ENCODE measurements around the gene TEX261.
A peak's percentile ranks its signal among the peaks of the same experiment; 100 is the strongest.

The TEX261 gene

GRCh38 chr2:70946832-70947442 is 47.7 kb downstream of the TEX261 start:
- Histone ChIP-seq H3K27ac (peak overlapping the region in 7 of 11 experiments; percentile 29 to 68 (median 49); a peak in 11 of 22 replicates), H3K4me1 (peaks cover 19 to 40% (median 27%) of the 10 kb centered on the region in 10 experiments), H3K9me3 (replicated peaks in 1 of 11) (no peaks in the 10 kb centered on the region), H3K4me3 (peak overlapping the region in 8 of 10 experiments; percentile 50 to 65 (median 53); a peak in 16 of 20 replicates), H4K20me1 (peaks cover 0 to 11% (median 0%) of the 10 kb centered on the region in 11 experiments; a peak in 2 of 22 replicates), H3K4me2 (peak overlapping the region; percentile 72 to 95 (median 86)), H3K9ac (peak overlapping the region in 9 of 11 experiments; percentile 38 to 79 (median 64); a peak in 15 of 22 replicates), H3K36me3 (0 out of 22 replicates have a peak, but pooled peaks cover 0 to 3% (median 0%) of the 10 kb centered on the region in 11 experiments), H3K27me3 (no peaks in the 10 kb centered on the region)
- TF ChIP-seq Cebpa-rat (IDR thresholded peaks at IDR 0.05): no peak

- H3K36me3 ChIP-seq: peaks cover 0 to 5% (median 0%) of the 10 kb centered on the region in 11 experiments; a peak in 3 of 22 replicates
- no peak overlapping the region for H3K4me2 ChIP-seq
- H3K4me1 ChIP-seq: peaks cover 19 to 40% (median 27%) of the 10 kb centered on the region in 10 experiments
- H3K27ac ChIP-seq: no peak overlapping the region
- H4K20me1 ChIP-seq: peaks cover 0 to 11% (median 0%) of the 10 kb centered on the region in 11 experiments; a peak in 2 of 22 replicates
- H3K9ac ChIP-seq: no peak overlapping the region
- no peak for TF ChIP-seq Cebpa-rat (IDR thresholded peaks at IDR 0.05)
- no peak overlapping the region for H3K4me3 ChIP-seq
- no peaks in the 10 kb centered on the region for H3K27me3 ChIP-seq
- H3K9me3 ChIP-seq (replicated peaks in 1 of 11): no peaks in the 10 kb centered on the region
These were observed 50.5 kb downstream of the TEX261 start for GRCh38 chr2:70944111-70944690.

- Histone ChIP-seq H3K27ac (no peak overlapping the region), H3K9me3 (replicated peaks in 1 of 11) (no peaks in the 10 kb centered on the region), H3K9ac (0 out of 22 replicates have a peak overlapping the region, but pooled peaks of 1 of the 11 experiments have one; percentile 3), H3K4me3 (no peak overlapping the region), H3K4me2 (no peak overlapping the region), H4K20me1 (peaks cover 0 to 11% (median 0%) of the 10 kb centered on the region in 11 experiments; a peak in 2 of 22 replicates), H3K4me1 (peaks cover 19 to 35% (median 27%) of the 10 kb centered on the region in 10 experiments), H3K27me3 (no peaks in the 10 kb centered on the region), H3K36me3 (peaks cover 0 to 5% (median 0%) of the 10 kb centered on the region in 11 experiments; a peak in 3 of 22 replicates)
- no peak for TF ChIP-seq Cebpa-rat (IDR thresholded peaks at IDR 0.05)
These were observed 51.3 kb downstream of the TEX261 start for GRCh38 chr2:70943205-70943871.

- no peak for TF ChIP-seq Cebpa-rat (IDR thresholded peaks at IDR 0.05)
- peaks cover 0 to 5% (median 0%) of the 10 kb centered on the region in 11 experiments; a peak in 3 of 22 replicates for H3K36me3 ChIP-seq
- H3K4me1 ChIP-seq: peaks cover 12 to 29% (median 19%) of the 10 kb centered on the region in 10 experiments
- H3K9me3 ChIP-seq (replicated peaks in 1 of 11): no peaks in the 10 kb centered on the region
- H3K4me3 ChIP-seq: no peak overlapping the region
- no peaks in the 10 kb centered on the region for H3K27me3 ChIP-seq
- peaks cover 0 to 11% (median 0%) of the 10 kb centered on the region in 11 experiments; a peak in 2 of 22 replicates for H4K20me1 ChIP-seq
- no peak overlapping the region for H3K4me2 ChIP-seq
- no peak overlapping the region for H3K27ac ChIP-seq
- H3K9ac ChIP-seq: no peak overlapping the region
These were observed 52.1 kb downstream of the TEX261 start for GRCh38 chr2:70942396-70943204.

- Histone ChIP-seq H3K4me1 (peaks cover 5 to 29% (median 13%) of the 10 kb centered on the region in 10 experiments; a peak in 17 of 20 replicates), H3K4me2 (no peak overlapping the region), H4K20me1 (peaks cover 0 to 11% (median 0%) of the 10 kb centered on the region in 11 experiments; a peak in 2 of 22 replicates), H3K27ac (no peak overlapping the region), H3K27me3 (no peaks in the 10 kb centered on the region), H3K9me3 (replicated peaks in 1 of 11) (no peaks in the 10 kb centered on the region), H3K9ac (no peak overlapping the region), H3K4me3 (no peak overlapping the region), H3K36me3 (peaks cover 0 to 5% (median 0%) of the 10 kb centered on the region in 11 experiments; a peak in 3 of 22 replicates)
- no peak for TF ChIP-seq Cebpa-rat (IDR thresholded peaks at IDR 0.05)
These were observed 53.0 kb downstream of the TEX261 start for GRCh38 chr2:70941701-70942100.

- H3K27ac ChIP-seq: no peak overlapping the region
- H3K9ac ChIP-seq: no peak overlapping the region
- H4K20me1 ChIP-seq: peaks cover 0 to 11% (median 0%) of the 10 kb centered on the region in 11 experiments; a peak in 2 of 22 replicates
- H3K9me3 ChIP-seq (replicated peaks in 1 of 11): no peaks in the 10 kb centered on the region
- peaks cover 0 to 5% (median 0%) of the 10 kb centered on the region in 11 experiments; a peak in 3 of 22 replicates for H3K36me3 ChIP-seq
- no peaks in the 10 kb centered on the region for H3K27me3 ChIP-seq
- no peak overlapping the region for H3K4me2 ChIP-seq
- no peak overlapping the region for H3K4me3 ChIP-seq
- no peak for TF ChIP-seq Cebpa-rat (IDR thresholded peaks at IDR 0.05)
- peaks cover 0 to 25% (median 8%) of the 10 kb centered on the region in 10 experiments; a peak in 12 of 20 replicates for H3K4me1 ChIP-seq
These were observed 53.5 kb downstream of the TEX261 start for GRCh38 chr2:70941186-70941585.

GRCh38 chr2:70939839-70940580 is 54.7 kb downstream of the TEX261 start:
- H3K4me1 ChIP-seq: peaks cover 0 to 15% (median 3%) of the 10 kb centered on the region in 10 experiments; a peak in 5 of 20 replicates
- no peaks in the 10 kb centered on the region for H3K9me3 ChIP-seq (replicated peaks in 1 of 11)
- H3K36me3 ChIP-seq: peaks cover 0 to 5% (median 0%) of the 10 kb centered on the region in 11 experiments; a peak in 3 of 22 replicates
- TF ChIP-seq Cebpa-rat (IDR thresholded peaks at IDR 0.05): no peak
- no peak overlapping the region for H3K9ac ChIP-seq
- no peak overlapping the region for H3K4me2 ChIP-seq
- H3K27me3 ChIP-seq: no peaks in the 10 kb centered on the region
- peaks cover 0 to 11% (median 0%) of the 10 kb centered on the region in 11 experiments; a peak in 2 of 22 replicates for H4K20me1 ChIP-seq
- no peak overlapping the region for H3K4me3 ChIP-seq
- H3K27ac ChIP-seq: no peak overlapping the region

Measured in BLaER1 treated with 17β-estradiol and CSF1 and Interleukin-3, amounts not matched to agents 10 nM and 100 nM (cell line).